OCI-LY1 (cell line): Measurements from ENCODE around the gene PCGF5.

Experiments used
- CTCF ChIP-seq: fragments of 200-600 bp; sonication (generic), shearing (Covaris generic); IDR thresholded peaks from 2 replicates; pipeline ENCODE4 v1.5.1; 2017; ENCODE audit warnings: mild to moderate bottlenecking, antibody characterized with exemption, low read length, moderate library complexity, mixed read lengths
- EZH2 ChIP-seq: fragments of 200-600 bp; sonication (generic), shearing (Covaris generic); IDR thresholded peaks from 2 replicates; pipeline ENCODE4 v1.8.0; 2017; ENCODE audit warnings: borderline replicate concordance, mixed run types, mild to moderate bottlenecking, antibody characterized with exemption, low read length, moderate library complexity, mixed read lengths

GRCh38 chr10:91249700-91250099 is 29.2 kb downstream of the PCGF5 start:
- no peak for TF ChIP-seq CTCF
- TF ChIP-seq EZH2, result no peak
